Measurements from ENCODE around the gene CD101. TPM values are rescaled to one million over a fixed set of nuclear protein-coding genes. Genes with fewer than 3 reads are reported as not detected.

CD101 gene
- total and polyA plus RNA-seq, 2 experiments from 2014 or later = 1.2 to 1.3 TPM

- no peaks in the 10 kb centered on the region for H3K4me1 ChIP-seq (ENCODE audit: insufficient read depth)
- no peaks in the 10 kb centered on the region for H3K9me2 ChIP-seq (ENCODE audit: insufficient read depth)
- Mint-ChIP-seq H3K27me3 (ENCODE audit: insufficient read depth, low read depth, poor library complexity) (peaks cover 4% of the 10 kb centered on the region), H3K9me3 (peaks cover 45% of the 10 kb centered on the region), H3K4me3 (no peak overlapping the region), H3K27ac (no peak overlapping the region), H3K4me1 (no peaks in the 10 kb centered on the region; the same call in 1 of the 3 replicates), H3K36me3 (ENCODE audit: low read depth) (peaks cover 68% of the 10 kb centered on the region)
- TF ChIP-seq, protein P1, sequence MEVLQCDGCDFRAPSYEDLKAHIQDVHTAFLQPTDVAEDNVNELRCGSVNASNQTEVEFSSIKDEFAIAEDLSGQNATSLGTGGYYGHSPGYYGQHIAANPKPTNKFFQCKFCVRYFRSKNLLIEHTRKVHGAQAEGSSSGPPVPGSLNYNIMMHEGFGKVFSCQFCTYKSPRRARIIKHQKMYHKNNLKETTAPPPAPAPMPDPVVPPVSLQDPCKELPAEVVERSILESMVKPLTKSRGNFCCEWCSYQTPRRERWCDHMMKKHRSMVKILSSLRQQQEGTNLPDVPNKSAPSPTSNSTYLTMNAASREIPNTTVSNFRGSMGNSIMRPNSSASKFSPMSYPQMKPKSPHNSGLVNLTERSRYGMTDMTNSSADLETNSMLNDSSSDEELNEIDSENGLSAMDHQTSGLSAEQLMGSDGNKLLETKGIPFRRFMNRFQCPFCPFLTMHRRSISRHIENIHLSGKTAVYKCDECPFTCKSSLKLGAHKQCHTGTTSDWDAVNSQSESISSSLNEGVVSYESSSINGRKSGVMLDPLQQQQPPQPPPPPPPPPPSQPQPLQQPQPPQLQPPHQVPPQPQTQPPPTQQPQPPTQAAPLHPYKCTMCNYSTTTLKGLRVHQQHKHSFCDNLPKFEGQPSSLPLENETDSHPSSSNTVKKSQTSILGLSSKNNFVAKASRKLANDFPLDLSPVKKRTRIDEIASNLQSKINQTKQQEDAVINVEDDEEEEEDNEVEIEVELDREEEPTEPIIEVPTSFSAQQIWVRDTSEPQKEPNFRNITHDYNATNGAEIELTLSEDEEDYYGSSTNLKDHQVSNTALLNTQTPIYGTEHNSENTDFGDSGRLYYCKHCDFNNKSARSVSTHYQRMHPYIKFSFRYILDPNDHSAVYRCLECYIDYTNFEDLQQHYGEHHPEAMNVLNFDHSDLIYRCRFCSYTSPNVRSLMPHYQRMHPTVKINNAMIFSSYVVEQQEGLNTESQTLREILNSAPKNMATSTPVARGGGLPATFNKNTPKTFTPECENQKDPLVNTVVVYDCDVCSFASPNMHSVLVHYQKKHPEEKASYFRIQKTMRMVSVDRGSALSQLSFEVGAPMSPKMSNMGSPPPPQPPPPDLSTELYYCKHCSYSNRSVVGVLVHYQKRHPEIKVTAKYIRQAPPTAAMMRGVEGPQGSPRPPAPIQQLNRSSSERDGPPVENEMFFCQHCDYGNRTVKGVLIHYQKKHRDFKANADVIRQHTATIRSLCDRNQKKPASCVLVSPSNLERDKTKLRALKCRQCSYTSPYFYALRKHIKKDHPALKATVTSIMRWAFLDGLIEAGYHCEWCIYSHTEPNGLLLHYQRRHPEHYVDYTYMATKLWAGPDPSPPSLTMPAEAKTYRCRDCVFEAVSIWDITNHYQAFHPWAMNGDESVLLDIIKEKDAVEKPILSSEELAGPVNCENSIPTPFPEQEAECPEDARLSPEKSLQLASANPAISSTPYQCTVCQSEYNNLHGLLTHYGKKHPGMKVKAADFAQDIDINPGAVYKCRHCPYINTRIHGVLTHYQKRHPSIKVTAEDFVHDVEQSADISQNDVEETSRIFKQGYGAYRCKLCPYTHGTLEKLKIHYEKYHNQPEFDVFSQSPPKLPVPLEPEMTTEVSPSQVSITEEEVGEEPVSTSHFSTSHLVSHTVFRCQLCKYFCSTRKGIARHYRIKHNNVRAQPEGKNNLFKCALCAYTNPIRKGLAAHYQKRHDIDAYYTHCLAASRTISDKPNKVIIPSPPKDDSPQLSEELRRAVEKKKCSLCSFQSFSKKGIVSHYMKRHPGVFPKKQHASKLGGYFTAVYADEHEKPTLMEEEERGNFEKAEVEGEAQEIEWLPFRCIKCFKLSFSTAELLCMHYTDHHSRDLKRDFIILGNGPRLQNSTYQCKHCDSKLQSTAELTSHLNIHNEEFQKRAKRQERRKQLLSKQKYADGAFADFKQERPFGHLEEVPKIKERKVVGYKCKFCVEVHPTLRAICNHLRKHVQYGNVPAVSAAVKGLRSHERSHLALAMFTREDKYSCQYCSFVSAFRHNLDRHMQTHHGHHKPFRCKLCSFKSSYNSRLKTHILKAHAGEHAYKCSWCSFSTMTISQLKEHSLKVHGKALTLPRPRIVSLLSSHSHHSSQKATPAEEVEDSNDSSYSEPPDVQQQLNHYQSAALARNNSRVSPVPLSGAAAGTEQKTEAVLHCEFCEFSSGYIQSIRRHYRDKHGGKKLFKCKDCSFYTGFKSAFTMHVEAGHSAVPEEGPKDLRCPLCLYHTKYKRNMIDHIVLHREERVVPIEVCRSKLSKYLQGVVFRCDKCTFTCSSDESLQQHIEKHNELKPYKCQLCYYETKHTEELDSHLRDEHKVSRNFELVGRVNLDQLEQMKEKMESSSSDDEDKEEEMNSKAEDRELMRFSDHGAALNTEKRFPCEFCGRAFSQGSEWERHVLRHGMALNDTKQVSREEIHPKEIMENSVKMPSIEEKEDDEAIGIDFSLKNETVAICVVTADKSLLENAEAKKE (CRISPR knock-in tag; IDR thresholded peaks at IDR 0.05) = no peak
- no peak for TF ChIP-seq EZH2 (IDR thresholded peaks at IDR 0.05; ENCODE audit: low read depth, unreplicated experiment)
- no peak for TF ChIP-seq EZH2phosphoT487 (IDR thresholded peaks at IDR 0.05; ENCODE audit: unreplicated experiment)
- TF ChIP-seq, protein P2, sequence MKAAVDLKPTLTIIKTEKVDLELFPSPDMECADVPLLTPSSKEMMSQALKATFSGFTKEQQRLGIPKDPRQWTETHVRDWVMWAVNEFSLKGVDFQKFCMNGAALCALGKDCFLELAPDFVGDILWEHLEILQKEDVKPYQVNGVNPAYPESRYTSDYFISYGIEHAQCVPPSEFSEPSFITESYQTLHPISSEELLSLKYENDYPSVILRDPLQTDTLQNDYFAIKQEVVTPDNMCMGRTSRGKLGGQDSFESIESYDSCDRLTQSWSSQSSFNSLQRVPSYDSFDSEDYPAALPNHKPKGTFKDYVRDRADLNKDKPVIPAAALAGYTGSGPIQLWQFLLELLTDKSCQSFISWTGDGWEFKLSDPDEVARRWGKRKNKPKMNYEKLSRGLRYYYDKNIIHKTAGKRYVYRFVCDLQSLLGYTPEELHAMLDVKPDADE (IDR thresholded peaks at IDR 0.05) = no peak
- TF ChIP-seq CREB1 (CRISPR knock-in tag; IDR thresholded peaks at IDR 0.05; ENCODE audit: low read depth) = no peak
- no peak for TF ChIP-seq ZNF114 (CRISPR knock-in tag; IDR thresholded peaks at IDR 0.05)
- TF ChIP-seq JUNB (IDR thresholded peaks at IDR 0.05; ENCODE audit: unreplicated experiment) = no peak
- TF ChIP-seq, protein P3, sequence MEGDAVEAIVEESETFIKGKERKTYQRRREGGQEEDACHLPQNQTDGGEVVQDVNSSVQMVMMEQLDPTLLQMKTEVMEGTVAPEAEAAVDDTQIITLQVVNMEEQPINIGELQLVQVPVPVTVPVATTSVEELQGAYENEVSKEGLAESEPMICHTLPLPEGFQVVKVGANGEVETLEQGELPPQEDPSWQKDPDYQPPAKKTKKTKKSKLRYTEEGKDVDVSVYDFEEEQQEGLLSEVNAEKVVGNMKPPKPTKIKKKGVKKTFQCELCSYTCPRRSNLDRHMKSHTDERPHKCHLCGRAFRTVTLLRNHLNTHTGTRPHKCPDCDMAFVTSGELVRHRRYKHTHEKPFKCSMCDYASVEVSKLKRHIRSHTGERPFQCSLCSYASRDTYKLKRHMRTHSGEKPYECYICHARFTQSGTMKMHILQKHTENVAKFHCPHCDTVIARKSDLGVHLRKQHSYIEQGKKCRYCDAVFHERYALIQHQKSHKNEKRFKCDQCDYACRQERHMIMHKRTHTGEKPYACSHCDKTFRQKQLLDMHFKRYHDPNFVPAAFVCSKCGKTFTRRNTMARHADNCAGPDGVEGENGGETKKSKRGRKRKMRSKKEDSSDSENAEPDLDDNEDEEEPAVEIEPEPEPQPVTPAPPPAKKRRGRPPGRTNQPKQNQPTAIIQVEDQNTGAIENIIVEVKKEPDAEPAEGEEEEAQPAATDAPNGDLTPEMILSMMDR (conservative IDR thresholded peaks at IDR 0.05; ENCODE audit: low read depth in 2 of 2) = no peak
- TF ChIP-seq POLR2AphosphoS5 (IDR thresholded peaks at IDR 0.05; ENCODE audit: low read depth) = no peak
- TF ChIP-seq NANOG (IDR thresholded peaks at IDR 0.05; ENCODE audit: borderline replicate concordance) = no peak
- TF ChIP-seq ZNF331 (CRISPR knock-in tag; IDR thresholded peaks at IDR 0.05; ENCODE audit: low read depth) = no peak
- TF ChIP-seq STAT1 (IDR thresholded peaks at IDR 0.05; ENCODE audit: unreplicated experiment) = no peak
- TF ChIP-seq REST (IDR thresholded peaks at IDR 0.05; ENCODE audit: unreplicated experiment) = no peak
- H3F3A ChIP-seq (replicated peaks; ENCODE audit: low read depth) = no peaks in the 10 kb centered on the region
- ATAC-seq (no peak), DNase-seq (ENCODE audit: low spot score) (no peak)
- H3K4me2 ChIP-seq = no peak overlapping the region
- no peaks in the 10 kb centered on the region for H3K27me3 ChIP-seq (ENCODE audit: insufficient read depth)
- H3K79me2 ChIP-seq (replicated peaks; ENCODE audit: insufficient read depth) = no peaks in the 10 kb centered on the region
- H2AFZ ChIP-seq = no peak overlapping the region
- H3K36me3 ChIP-seq (ENCODE audit: insufficient read depth) = peaks cover 18% of the 10 kb centered on the region
- H3K27ac ChIP-seq (ENCODE audit: low read depth) = no peak overlapping the region
- no peak overlapping the region for H3K4me3 ChIP-seq
- no peaks in the 10 kb centered on the region for H4K20me1 ChIP-seq (replicated peaks; ENCODE audit: insufficient read depth)
These were observed 28.9 kb upstream of the CD101 start for GRCh38 chr1:116972674-116973030.

All from GM23338 (cell line).